ENCODE measurements around the gene PDC.

DNA sequence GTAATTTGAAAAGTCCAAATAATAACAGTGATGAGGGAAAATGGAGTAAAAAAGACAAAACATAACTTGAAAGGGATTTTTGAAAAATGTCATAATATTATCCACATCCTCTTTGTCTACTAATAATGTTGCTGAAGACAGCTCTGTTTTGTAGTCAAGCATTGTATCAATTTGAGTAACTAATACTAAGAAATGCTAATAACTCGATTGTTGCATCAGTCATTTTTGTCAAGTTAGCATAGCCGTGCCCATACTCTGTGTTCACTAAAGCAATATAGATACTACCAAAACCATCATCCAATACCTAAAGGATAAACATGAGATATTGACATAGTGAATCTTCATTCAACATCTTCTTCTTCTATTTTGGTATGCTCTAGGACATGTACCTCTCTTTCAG, 17.3 kb downstream of the PDC start:
- TF ChIP-seq MED1 (CRISPR knock-in tag; IDR thresholded peaks at IDR 0.05; ENCODE audit: borderline replicate concordance) (no peak), SNRNP70 (optimal IDR thresholded peaks at IDR 0.05; ENCODE audit: low read depth, low read length) (no peak), CXXC5 (CRISPR knock-in tag; IDR thresholded peaks at IDR 0.05) (no peak), SP1 (CRISPR knock-in tag; IDR thresholded peaks at IDR 0.05) (no peak), JUND (IDR thresholded peaks at IDR 0.05; ENCODE audit: borderline replicate concordance, low read depth, low read length) (no peak), JUND (tag; IDR thresholded peaks at IDR 0.05; ENCODE audit: borderline replicate concordance, low read depth, low read length) (no peak), JUN (IDR thresholded peaks at IDR 0.05; ENCODE audit: borderline replicate concordance, low read depth, low read length) (no peak), JUN (CRISPR knock-in tag; IDR thresholded peaks at IDR 0.05; ENCODE audit: borderline replicate concordance) (no peak)
- TF ChIP-seq, protein P1, sequence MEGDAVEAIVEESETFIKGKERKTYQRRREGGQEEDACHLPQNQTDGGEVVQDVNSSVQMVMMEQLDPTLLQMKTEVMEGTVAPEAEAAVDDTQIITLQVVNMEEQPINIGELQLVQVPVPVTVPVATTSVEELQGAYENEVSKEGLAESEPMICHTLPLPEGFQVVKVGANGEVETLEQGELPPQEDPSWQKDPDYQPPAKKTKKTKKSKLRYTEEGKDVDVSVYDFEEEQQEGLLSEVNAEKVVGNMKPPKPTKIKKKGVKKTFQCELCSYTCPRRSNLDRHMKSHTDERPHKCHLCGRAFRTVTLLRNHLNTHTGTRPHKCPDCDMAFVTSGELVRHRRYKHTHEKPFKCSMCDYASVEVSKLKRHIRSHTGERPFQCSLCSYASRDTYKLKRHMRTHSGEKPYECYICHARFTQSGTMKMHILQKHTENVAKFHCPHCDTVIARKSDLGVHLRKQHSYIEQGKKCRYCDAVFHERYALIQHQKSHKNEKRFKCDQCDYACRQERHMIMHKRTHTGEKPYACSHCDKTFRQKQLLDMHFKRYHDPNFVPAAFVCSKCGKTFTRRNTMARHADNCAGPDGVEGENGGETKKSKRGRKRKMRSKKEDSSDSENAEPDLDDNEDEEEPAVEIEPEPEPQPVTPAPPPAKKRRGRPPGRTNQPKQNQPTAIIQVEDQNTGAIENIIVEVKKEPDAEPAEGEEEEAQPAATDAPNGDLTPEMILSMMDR (IDR thresholded peaks at IDR 0.05 in 2 of 3, conservative IDR thresholded peaks at IDR 0.05 in 1 of 3; ENCODE audit: insufficient read depth in 2 of 3, low read depth in 1 of 3, low read length in 3 of 3) = no peak
- TF ChIP-seq, protein P2, sequence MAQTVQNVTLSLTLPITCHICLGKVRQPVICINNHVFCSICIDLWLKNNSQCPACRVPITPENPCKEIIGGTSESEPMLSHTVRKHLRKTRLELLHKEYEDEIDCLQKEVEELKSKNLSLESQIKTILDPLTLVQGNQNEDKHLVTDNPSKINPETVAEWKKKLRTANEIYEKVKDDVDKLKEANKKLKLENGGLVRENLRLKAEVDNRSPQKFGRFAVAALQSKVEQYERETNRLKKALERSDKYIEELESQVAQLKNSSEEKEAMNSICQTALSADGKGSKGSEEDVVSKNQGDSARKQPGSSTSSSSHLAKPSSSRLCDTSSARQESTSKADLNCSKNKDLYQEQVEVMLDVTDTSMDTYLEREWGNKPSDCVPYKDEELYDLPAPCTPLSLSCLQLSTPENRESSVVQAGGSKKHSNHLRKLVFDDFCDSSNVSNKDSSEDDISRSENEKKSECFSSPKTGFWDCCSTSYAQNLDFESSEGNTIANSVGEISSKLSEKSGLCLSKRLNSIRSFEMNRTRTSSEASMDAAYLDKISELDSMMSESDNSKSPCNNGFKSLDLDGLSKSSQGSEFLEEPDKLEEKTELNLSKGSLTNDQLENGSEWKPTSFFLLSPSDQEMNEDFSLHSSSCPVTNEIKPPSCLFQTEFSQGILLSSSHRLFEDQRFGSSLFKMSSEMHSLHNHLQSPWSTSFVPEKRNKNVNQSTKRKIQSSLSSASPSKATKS (CRISPR knock-in tag; IDR thresholded peaks at IDR 0.05) = no peak
